Naive B cell (primary cell): ENCODE results near the gene LCN10. TPM values are rescaled to one million over a fixed set of nuclear protein-coding genes. Genes with fewer than 3 reads are reported as not detected.
A peak's percentile ranks its signal among the peaks of the same experiment; 100 is the strongest.
"Not testable (repeated sequence)": the region's sequence is repeated elsewhere in the genome, so short reads cannot be mapped to it uniquely, and the experiment has no call there.

ENCODE experiments used
- ATAC-seq, 2 donors: fragments of 150-1000 bp; cut with Tn5 transposase; 2 replicates each; pipeline ENCODE4 v1.10.0; 2021; ENCODE audit warnings: low read depth in 2 of 2, mild to moderate bottlenecking in 2 of 2, moderate library complexity in 2 of 2
- DNase-seq: peaks from one replicate; pipeline ENCODE4 v3.0.0; 2022
- H3K27ac Mint-ChIP-seq, 6 donors: one replicate each; pipeline ENCODE4 v1.8.0; 2020 to 2022; ENCODE audit warnings: mild to moderate bottlenecking in 6 of 6, mixed read lengths in 6 of 6, moderate library complexity in 5 of 6, inconsistent platforms in 2 of 6
- H3K27me3 Mint-ChIP-seq, 3 donors: one replicate each; pipeline ENCODE4 v1.8.0; 2021 to 2022; ENCODE audit warnings: mixed read lengths in 3 of 3, mild to moderate bottlenecking in 1 of 3
- H3K36me3 Mint-ChIP-seq, 2 donors: one replicate each; pipeline ENCODE4 v1.8.0; 2020 to 2022; ENCODE audit warnings: mixed read lengths in 2 of 2, inconsistent platforms in 1 of 2, mild to moderate bottlenecking in 1 of 2
- H3K4me1 Mint-ChIP-seq, 3 donors: one replicate each; pipeline ENCODE4 v1.8.0; 2020 to 2022; ENCODE audit warnings: mixed read lengths in 3 of 3, inconsistent platforms in 1 of 3, mild to moderate bottlenecking in 1 of 3, moderate library complexity in 1 of 3
- H3K4me3 Mint-ChIP-seq, 8 donors: one replicate each; pipeline ENCODE4 v1.8.0; 2020 to 2022; ENCODE audit warnings: mild to moderate bottlenecking in 8 of 8, mixed read lengths in 8 of 8, moderate library complexity in 8 of 8, inconsistent platforms in 2 of 8
- H3K9me3 Mint-ChIP-seq, 7 donors: one replicate each; pipeline ENCODE4 v1.8.0; 2020 to 2022; ENCODE audit warnings: mixed read lengths in 7 of 7, mild to moderate bottlenecking in 5 of 7, inconsistent platforms in 2 of 7, moderate library complexity in 1 of 7
- polyA plus RNA-seq, 6 donors: library from polyadenylated mRNA; unstranded; fragments of 300-500 nt; fragmentation: Illumina TruSeq; gene quantifications; one replicate each; pipeline ENCODE4 v1.2.3, GENCODE V29; 2021; ENCODE audit warnings: low read depth in 6 of 6

The LCN10 gene
- polyA plus RNA-seq, 6 donors from 2014 or later = 46.1 to 86.0 (median 65.3) TPM

- Mint-ChIP-seq H3K4me1 (peaks cover 23 to 36% (median 36%) of the 10 kb centered on the region in 3 donors), H3K27me3 (peaks cover 0 to 15% (median 4%) of the 10 kb centered on the region in 3 donors), H3K27ac (peak overlapping the region in 2 of 6 donors; percentile 14 to 28)
- not testable (repeated sequence) for H3K9me3 Mint-ChIP-seq, DNase-seq, ATAC-seq, H3K4me3 Mint-ChIP-seq, H3K36me3 Mint-ChIP-seq
Measured at GRCh38 chr9:136704741-136705140, 38.0 kb downstream of the LCN10 start.

GRCh38 chr9:136703276-136703860 is 39.4 kb downstream of the LCN10 start:
- no peaks in the 10 kb centered on the region for H3K9me3 Mint-ChIP-seq
- ATAC-seq = peak; percentile 29 to 33
- H3K27ac Mint-ChIP-seq = peak overlapping the region; percentile 77 to 99 (median 96)
- peak; percentile 69 for DNase-seq
- peaks cover 0 to 14% (median 4%) of the 10 kb centered on the region in 3 donors for H3K27me3 Mint-ChIP-seq
- H3K4me3 Mint-ChIP-seq = peak overlapping the region in 7 of 8 donors; percentile 7 to 74 (median 56)
- no peaks in the 10 kb centered on the region for H3K36me3 Mint-ChIP-seq
- H3K4me1 Mint-ChIP-seq = peaks cover 23 to 39% (median 36%) of the 10 kb centered on the region in 3 donors

GRCh38 chr9:136701668-136702053 is 41.1 kb downstream of the LCN10 start:
- peak overlapping the region; percentile 75 to 94 (median 90) for H3K4me3 Mint-ChIP-seq
- H3K27ac Mint-ChIP-seq = peak overlapping the region; percentile 76 to 100 (median 99)
- H3K4me1 Mint-ChIP-seq = peaks cover 32 to 49% (median 45%) of the 10 kb centered on the region in 3 donors
- no peak for ATAC-seq
- H3K36me3 Mint-ChIP-seq = no peaks in the 10 kb centered on the region
- H3K27me3 Mint-ChIP-seq = peaks cover 8 to 10% (median 10%) of the 10 kb centered on the region in 3 donors
- no peak for DNase-seq
- H3K9me3 Mint-ChIP-seq = no peaks in the 10 kb centered on the region

- H3K27me3 Mint-ChIP-seq = peaks cover 8 to 10% (median 9%) of the 10 kb centered on the region in 3 donors
- peak overlapping the region; percentile 75 to 94 (median 90) for H3K4me3 Mint-ChIP-seq
- peaks cover 32 to 49% (median 45%) of the 10 kb centered on the region in 3 donors for H3K4me1 Mint-ChIP-seq
- peak; percentile 84 for DNase-seq
- no peaks in the 10 kb centered on the region for H3K9me3 Mint-ChIP-seq
- peak; percentile 74 to 79 for ATAC-seq
- no peaks in the 10 kb centered on the region for H3K36me3 Mint-ChIP-seq
- H3K27ac Mint-ChIP-seq = peak overlapping the region; percentile 97 to 100 (median 99)
Measured at GRCh38 chr9:136700959-136701667, 41.6 kb downstream of the LCN10 start.

- Mint-ChIP-seq H3K9me3 (no peaks in the 10 kb centered on the region), H3K4me1 (peaks cover 35 to 49% (median 45%) of the 10 kb centered on the region in 3 donors), H3K4me3 (peak overlapping the region; percentile 75 to 94 (median 90)), H3K27me3 (peaks cover 6 to 10% (median 8%) of the 10 kb centered on the region in 3 donors), H3K36me3 (no peaks in the 10 kb centered on the region), H3K27ac (peak overlapping the region; percentile 97 to 100 (median 99))
- ATAC-seq = no peak
- DNase-seq = no peak
Measured at GRCh38 chr9:136700304-136700703, 42.4 kb downstream of the LCN10 start.

- no peak for DNase-seq
- H3K9me3 Mint-ChIP-seq = no peaks in the 10 kb centered on the region
- no peak for ATAC-seq
- H3K27ac Mint-ChIP-seq = peak overlapping the region in 3 of 6 donors; percentile 44 to 79 (median 45)
- H3K4me1 Mint-ChIP-seq = peaks cover 34 to 43% (median 43%) of the 10 kb centered on the region in 3 donors
- H3K36me3 Mint-ChIP-seq = no peaks in the 10 kb centered on the region
- H3K4me3 Mint-ChIP-seq = peak overlapping the region in 2 of 8 donors; percentile 45 to 68
- peaks cover 6 to 10% (median 8%) of the 10 kb centered on the region in 3 donors for H3K27me3 Mint-ChIP-seq
Measured at GRCh38 chr9:136698635-136699246, 44.0 kb downstream of the LCN10 start.

GRCh38 chr9:136697821-136698526 is 44.8 kb downstream of the LCN10 start:
- DNase-seq (no peak), ATAC-seq (no peak)
- H3K27me3 Mint-ChIP-seq = peaks cover 6 to 14% (median 6%) of the 10 kb centered on the region in 3 donors
- no peak overlapping the region for H3K4me3 Mint-ChIP-seq
- H3K4me1 Mint-ChIP-seq = peaks cover 27 to 36% (median 35%) of the 10 kb centered on the region in 3 donors
- H3K27ac Mint-ChIP-seq = peak overlapping the region in 3 of 6 donors; percentile 45 to 88 (median 59)
- no peaks in the 10 kb centered on the region for H3K9me3 Mint-ChIP-seq
- H3K36me3 Mint-ChIP-seq = no peaks in the 10 kb centered on the region

- ATAC-seq (no peak), DNase-seq (no peak)
- Mint-ChIP-seq H3K4me1 (peaks cover 27 to 32% (median 32%) of the 10 kb centered on the region in 3 donors), H3K27me3 (peaks cover 6 to 15% (median 6%) of the 10 kb centered on the region in 3 donors), H3K36me3 (no peaks in the 10 kb centered on the region), H3K9me3 (no peaks in the 10 kb centered on the region), H3K27ac (peak overlapping the region in 2 of 6 donors; percentile 59 to 70), H3K4me3 (peak overlapping the region in 4 of 8 donors; percentile 15 to 81 (median 48))
Measured at GRCh38 chr9:136697146-136697820, 45.5 kb downstream of the LCN10 start.

- no peaks in the 10 kb centered on the region for H3K9me3 Mint-ChIP-seq
- peaks cover 6 to 15% (median 6%) of the 10 kb centered on the region in 3 donors for H3K27me3 Mint-ChIP-seq
- DNase-seq (no peak), ATAC-seq (no peak)
- H3K4me1 Mint-ChIP-seq = peaks cover 23 to 27% (median 24%) of the 10 kb centered on the region in 3 donors
- peak overlapping the region in 1 of 6 donors; percentile 70 for H3K27ac Mint-ChIP-seq
- no peak overlapping the region for H3K4me3 Mint-ChIP-seq
- H3K36me3 Mint-ChIP-seq = no peaks in the 10 kb centered on the region
Measured at GRCh38 chr9:136696502-136696901, 46.2 kb downstream of the LCN10 start.

- DNase-seq (no peak), ATAC-seq (no peak)
- Mint-ChIP-seq H3K9me3 (no peaks in the 10 kb centered on the region), H3K36me3 (no peaks in the 10 kb centered on the region), H3K4me3 (no peak overlapping the region), H3K27me3 (peaks cover 2 to 15% (median 6%) of the 10 kb centered on the region in 3 donors), H3K27ac (no peak overlapping the region), H3K4me1 (peaks cover 18 to 22% (median 18%) of the 10 kb centered on the region in 3 donors)
Measured at GRCh38 chr9:136695955-136696354, 46.8 kb downstream of the LCN10 start.

GRCh38 chr9:136695435-136695895 is 47.3 kb downstream of the LCN10 start:
- H3K4me1 Mint-ChIP-seq = peaks cover 13 to 17% (median 15%) of the 10 kb centered on the region in 3 donors
- H3K27ac Mint-ChIP-seq = no peak overlapping the region
- DNase-seq (no peak), ATAC-seq (no peak)
- no peaks in the 10 kb centered on the region for H3K9me3 Mint-ChIP-seq
- no peak overlapping the region for H3K4me3 Mint-ChIP-seq
- H3K36me3 Mint-ChIP-seq = no peaks in the 10 kb centered on the region
- peaks cover 0 to 15% (median 6%) of the 10 kb centered on the region in 3 donors for H3K27me3 Mint-ChIP-seq

GRCh38 chr9:136694872-136695247 is 47.9 kb downstream of the LCN10 start:
- no peak for ATAC-seq
- no peak overlapping the region for H3K4me3 Mint-ChIP-seq

More at GRCh38 chr9:136694872-136695247, 47.9 kb downstream of the LCN10 start:
- no peak for DNase-seq
- Mint-ChIP-seq H3K9me3 (no peaks in the 10 kb centered on the region), H3K4me1 (peaks cover 9 to 16% (median 12%) of the 10 kb centered on the region in 3 donors), H3K27ac (peak overlapping the region in 1 of 6 donors; percentile 76), H3K36me3 (no peaks in the 10 kb centered on the region), H3K27me3 (peaks cover 0 to 15% (median 6%) of the 10 kb centered on the region in 3 donors)
